HG03175 (cell line): Measurements from ENCODE around the gene TMEM176B.

Experiments used
- ATAC-seq: cut with Tn5 transposase; IDR thresholded peaks from one replicate; pipeline ENCODE4 v1.9.1; 2021; ENCODE audit warnings: mild to moderate bottlenecking, moderate library complexity; ENCODE audit not compliant: unreplicated experiment

The TMEM176B gene

DNA sequence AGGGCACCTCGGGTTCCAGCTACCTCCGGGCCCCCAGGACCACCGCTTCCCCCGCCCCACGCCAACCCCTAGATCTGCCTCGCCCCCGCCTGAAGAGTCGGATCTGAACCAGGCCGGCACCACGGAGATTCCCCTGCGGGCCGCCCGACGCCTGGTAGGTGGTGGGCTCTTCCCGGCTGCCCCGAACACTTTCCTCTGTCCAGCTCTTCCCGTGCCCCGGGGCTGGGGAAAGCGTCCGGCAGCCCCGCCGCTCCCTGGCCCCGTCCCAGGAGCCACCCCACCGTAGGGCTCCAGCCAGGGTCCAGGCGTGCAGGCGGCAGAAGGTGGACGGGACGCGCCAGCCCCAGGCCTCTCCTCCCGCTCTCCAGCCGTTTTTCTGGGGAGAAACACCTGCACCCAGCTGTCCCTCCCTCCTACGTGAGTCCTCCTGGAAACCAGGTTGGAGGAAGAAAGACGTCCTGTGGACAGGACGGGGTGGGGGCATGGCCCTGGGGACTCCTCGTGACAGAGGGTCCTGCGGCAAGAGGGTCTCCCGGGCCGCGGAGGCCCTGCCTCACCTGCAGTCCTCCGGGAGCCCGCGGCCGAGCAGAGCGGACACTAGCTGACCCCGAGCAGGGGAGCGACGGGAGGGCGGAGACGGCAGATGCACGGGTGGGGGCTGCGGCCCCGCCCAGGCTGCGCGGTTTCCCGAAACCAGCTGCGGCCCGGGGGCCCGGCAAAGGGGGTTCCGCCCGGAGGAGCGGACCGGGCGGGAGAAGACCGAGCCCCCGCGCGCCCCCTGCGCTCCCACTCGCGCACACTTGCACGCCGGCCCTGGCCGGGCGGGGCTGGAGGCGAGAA is at the start of gene TMEM176B:
Gene TMEM176B, minus strand, starts transcription at position 624 of the 840 bp plus-strand sequence. CDS start 3,795 bp downstream, outside the sequence.
- no peak for ATAC-seq

DNA sequence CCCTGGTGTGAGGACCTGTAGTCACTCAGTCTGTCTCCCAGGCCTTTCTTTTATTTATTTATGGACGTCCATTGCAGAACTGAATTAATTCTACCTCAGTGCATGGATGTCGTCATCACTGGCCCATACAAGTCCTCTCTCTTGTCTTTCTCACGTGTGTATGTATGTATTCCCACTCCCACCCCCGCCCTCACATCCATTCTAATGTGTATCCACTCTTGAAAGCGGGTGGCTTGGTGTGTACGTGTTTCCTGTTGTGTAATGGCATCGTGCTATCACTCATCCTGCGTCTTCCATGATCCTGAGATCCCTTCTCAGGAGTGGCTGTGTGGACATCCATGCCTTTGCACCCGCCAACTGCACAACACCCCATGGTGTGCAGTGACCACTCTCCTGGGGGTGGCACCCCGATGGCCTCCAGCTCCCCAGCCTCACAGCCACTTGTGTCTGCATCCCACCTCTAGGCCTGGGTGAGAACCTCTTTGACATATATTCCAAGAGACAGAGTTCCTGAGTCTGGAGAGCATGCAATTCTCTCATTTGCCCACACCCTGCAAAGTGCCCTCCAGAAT is 49.1 kb upstream of the TMEM176B start:
- no peak for ATAC-seq

DNA sequence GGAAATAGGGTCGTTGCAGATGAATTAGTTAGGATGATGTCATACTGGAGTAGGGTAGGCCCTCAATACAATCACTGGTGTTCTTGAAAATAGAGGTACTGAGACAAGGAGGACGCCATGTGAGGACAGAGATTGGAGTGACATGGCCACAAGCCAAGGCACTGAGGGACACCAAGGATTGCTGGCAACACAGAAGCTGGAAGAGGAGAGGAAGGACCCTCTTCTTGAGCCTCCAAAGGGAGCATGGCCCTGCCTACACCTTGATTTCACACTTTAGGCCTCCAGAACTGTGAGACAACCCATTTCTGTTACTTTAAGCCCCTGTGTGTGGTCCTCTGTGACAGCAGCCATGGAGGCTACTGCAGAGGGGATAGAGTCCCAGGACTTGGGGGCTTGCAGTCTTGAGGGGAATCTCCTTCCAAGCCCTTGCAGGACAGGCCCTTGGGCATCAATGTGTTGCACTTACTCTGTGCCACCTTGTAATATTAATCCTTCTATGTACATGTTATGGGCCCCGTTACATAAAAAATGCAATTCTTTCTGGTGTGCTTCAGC is 48.5 kb upstream of the TMEM176B start:
- ATAC-seq = no peak

- ATAC-seq = no peak
These were observed 47.9 kb upstream of the TMEM176B start for GRCh38 chr7:150848111-150848510.

- no peak for ATAC-seq
These were observed 47.4 kb upstream of the TMEM176B start for GRCh38 chr7:150847536-150847935.

GRCh38 chr7:150846291-150847115 is 46.3 kb upstream of the TMEM176B start:
- ATAC-seq = no peak

GRCh38 chr7:150845421-150845861 is 45.3 kb upstream of the TMEM176B start:
- ATAC-seq = no peak

DNA sequence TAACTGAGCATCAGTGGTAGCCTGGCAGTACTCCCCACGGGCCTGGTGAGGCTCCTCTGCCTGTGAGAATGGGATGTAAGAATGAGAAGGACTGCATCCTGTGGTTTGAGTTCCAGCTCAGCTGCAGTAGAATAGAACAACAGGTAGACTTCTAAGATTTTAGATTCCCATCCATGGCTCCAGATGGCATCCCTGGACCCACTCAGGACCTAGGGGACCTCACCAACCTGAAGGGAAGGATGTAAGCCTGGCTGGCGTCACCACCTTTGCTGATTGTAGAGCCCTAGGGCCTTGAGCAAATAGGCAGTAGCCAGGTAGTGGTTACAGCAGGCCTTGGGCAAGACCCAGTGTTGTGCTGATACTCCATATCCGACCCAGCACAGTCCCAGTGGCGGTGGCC is 42.6 kb upstream of the TMEM176B start:
- no peak for ATAC-seq

DNA sequence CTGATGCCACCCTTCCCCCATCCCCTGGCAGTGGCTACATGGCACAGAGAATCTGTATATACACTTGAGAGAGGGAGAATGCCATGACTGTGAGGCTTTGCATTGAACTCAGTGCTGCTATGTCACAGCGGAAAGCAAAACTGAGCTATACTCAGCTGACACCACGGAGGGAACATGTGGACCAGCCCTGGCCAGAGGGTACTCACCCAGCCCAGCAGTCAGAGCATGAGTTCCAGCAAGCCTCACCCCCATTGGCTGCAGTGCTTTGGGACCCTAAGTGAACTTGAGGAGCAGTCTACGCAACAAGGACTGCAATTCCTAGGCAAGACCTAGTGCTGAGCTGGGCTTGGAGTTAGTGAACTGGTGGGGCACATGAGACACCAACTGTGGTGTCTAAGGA is 41.9 kb upstream of the TMEM176B start:
- ATAC-seq = no peak

DNA sequence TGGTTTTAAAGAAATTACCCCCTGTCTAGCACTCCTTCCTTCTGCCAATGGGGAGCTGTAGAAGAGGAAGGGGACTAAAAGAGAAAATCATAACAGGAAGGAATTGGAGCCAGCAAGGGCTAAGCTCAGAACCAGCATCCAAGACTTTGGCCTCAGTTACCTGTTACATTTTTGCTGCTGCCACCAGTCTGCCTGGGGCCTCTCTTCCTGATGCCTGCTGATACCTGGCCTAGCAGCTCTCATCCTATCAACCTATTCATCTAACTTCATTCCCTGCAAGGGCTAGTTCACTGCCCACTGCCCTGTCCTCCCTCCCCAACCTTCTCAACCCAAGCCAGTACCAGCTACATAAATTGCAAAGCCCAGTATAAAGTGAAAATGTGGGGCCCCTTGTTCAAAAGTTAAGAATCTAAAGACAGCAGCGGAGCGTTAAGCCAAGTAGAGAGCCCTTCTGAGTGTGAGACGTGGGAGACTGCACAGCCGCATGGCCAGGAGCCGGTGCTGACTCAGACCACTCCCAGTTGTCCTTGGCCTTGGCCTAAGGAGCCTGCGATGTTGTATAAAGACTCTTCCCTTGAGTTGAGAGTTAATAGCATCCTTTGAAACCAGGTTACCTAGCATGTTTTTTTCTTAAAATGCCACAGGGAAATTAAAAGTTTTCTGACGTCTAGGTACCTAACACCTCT is 38.9 kb upstream of the TMEM176B start:
- ATAC-seq = no peak

- no peak for ATAC-seq
These were observed 35.6 kb upstream of the TMEM176B start for GRCh38 chr7:150835702-150836280.

DNA sequence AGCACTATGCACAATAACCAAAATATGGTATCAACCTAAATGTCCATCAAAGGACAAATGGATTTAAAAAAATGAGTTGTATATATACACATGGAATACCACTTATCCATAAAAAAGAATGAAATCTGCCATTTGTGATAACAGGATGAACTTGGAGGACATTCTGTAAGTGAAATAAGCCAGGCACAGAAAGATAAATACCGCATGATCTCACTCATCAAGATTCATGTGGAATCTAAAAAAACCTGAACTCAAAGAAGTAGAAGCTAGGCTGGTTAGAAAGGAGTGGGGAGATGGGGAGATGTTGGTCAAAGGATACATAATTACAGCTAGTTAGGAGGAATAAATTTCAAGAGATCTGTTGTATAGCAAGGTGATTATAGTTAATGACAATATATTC is 34.9 kb upstream of the TMEM176B start:
- no peak for ATAC-seq

DNA sequence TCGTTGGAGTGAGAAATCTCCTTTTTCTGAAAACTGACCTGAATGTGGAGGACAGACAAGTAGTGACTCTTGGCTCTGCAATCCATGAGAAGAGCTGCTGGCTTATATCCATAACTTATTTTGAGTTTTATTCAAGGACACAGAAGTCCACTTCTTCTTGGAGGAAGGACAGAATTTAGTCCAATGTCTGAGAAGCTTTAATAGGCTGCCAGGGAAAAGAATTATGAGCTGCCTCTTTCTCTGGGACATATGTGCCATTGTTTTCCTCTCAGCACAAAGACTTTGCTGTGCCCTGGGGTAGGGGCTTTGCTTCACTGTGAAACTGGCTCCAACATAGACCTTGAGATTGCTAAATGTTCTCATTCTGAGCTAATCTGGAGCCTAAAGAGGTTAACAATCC is 31.7 kb upstream of the TMEM176B start:
- no peak for ATAC-seq

DNA sequence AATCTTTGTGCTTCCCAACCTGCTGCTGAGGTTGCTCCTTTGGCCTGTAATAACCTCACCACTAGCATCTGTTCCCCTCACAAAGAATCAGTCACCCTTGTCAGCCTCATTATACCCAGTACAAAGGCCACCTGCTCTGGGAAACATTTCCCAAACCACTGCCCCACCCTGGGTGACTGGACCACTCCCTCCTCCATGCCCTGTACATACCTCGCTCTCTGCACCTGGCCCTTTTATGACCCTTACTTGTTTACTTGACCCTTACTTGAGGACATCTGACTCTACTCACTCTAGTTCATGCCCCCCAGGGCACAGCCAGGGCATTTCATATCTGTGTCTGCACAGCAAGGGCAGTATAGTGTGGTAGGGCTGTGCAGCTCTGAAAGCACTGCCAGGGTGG is 30.8 kb upstream of the TMEM176B start:
- ATAC-seq = no peak

DNA sequence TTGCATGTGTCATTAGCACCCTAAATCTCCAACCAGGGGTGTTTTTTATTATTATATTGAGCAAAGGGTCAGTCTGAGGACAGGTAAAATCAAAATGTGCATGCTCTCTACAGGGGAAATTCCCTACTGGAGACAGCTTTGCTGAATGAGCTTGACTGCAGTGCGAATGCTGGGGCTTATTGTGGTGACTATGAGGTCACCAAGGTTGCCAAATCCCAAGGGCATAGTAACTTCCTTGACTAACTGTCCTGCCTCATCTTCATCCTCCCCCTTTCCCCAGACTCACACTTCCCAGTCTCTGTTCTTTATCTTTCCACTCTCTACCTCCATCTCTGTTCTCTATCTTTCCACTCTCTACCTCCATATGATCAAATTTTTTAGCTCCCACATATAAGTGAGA is 29.3 kb upstream of the TMEM176B start:
- ATAC-seq = no peak

- no peak for ATAC-seq
These were observed 28.2 kb upstream of the TMEM176B start for GRCh38 chr7:150828384-150828783.

DNA sequence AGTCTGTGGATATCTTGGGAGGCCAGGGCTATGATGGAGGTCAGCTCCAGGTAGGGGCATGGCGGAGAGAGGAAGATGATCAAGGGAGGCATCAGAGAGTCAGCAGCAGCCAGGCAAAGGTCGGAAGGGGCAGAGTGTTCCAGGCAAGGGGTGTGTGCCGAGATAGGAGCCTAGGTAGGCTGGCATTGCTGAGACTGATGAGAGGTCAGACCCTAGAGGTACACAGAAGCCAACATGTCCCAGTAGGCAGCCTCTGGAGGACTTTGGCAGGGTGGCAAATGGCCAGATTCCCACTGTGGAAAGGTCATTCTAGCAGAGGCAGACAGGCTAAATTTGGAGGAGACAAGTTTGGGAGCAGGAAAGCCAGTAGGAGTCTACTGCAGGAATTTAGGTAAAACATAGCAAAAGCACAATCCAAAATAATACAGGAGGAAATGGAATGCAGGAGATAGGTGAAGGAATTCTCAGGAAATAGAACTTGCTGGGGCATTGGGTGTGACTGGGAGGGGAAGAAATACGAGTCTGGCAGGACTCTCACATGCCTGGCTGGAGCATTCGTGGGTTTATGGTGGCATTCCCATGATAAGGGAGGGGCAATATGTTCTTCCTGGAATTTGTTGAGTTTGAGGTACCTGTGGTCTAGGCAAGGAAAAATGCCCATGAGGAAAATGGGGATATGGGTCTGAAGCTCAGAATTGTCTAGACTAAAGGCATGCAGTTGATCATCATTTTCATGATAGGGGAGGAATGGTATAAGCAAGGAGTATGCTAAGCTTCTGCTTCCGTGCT is 26.1 kb upstream of the TMEM176B start:
- no peak for ATAC-seq

DNA sequence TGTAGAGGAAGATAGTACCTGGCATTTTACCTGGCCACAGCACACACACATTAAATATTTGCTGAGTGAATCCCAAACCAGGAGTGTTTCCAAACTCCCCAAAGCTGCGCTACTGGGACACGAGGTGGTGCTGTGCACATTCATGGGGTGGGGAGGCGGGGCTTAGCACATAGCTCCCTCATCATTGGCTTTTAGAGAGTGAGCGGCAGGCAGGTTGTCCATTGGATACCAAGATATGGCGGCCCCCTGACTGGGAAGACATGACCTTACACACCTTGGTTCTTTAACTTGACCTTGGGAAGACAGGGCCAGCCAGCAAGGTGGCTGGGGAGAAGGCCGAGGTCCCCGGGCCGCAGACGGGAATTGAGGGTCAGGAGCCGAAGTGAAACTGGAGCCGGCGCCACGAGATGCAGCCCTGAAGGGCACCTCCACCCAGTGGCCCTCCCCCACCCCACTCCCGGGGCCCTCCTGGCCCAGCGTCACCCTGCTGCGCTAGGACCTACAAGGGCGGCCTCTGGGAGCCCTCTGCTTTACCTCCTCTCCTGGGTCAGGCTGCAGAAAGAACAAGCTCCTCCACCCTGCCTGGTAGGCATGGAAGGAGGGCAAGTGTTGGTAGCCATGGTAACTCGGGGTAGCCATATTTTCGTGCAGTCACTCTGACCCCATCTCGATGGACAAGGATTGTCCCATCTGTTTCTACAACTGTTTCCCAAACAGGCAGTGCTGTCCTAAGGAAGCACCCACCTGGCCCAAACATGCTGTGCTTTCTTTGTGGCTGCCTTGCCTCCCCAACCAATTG is 24.4 kb upstream of the TMEM176B start:
- no peak for ATAC-seq
